K562 (cell line): ENCODE results near the gene ZNF8. TPM values are rescaled to one million over a fixed set of nuclear protein-coding genes. Genes with fewer than 3 reads are reported as not detected.
A peak's percentile ranks its signal among the peaks of the same experiment; 100 is the strongest.

Experiments
- EHMT2 ChIP-seq: fragments of 450-650 bp; IDR thresholded peaks from 2 replicates; pipeline ENCODE4 v1.6.1; 2018; ENCODE audit warnings: antibody characterized with exemption
- FOXP1 ChIP-seq: sonication (generic); formaldehyde crosslinking; IDR thresholded peaks from 2 replicates; pipeline ENCODE4 v1.8.0; 2022; ENCODE audit warnings: mild to moderate bottlenecking, missing genetic modification reagents
- MIER1 ChIP-seq: fragments of 450-650 bp; IDR thresholded peaks from 2 replicates; pipeline ENCODE4 v1.6.1; 2016; ENCODE audit warnings: antibody characterized with exemption, mild to moderate bottlenecking, low read depth
- NCOA1 ChIP-seq: fragments of 450-650 bp; IDR thresholded peaks from 2 replicates; pipeline ENCODE4 v1.6.1; 2016; ENCODE audit warnings: low read depth
- TEAD2 ChIP-seq: fragments of 450-650 bp; IDR thresholded peaks from 2 replicates; pipeline ENCODE4 v1.6.1; 2016; ENCODE audit warnings: missing genetic modification characterization, control low read depth, missing compliant biosample characterization
- ZNF197 ChIP-seq: fragments of 200-800 bp; sonication (Bioruptor generic); IDR thresholded peaks from 2 replicates; pipeline ENCODE4 v1.6.1; 2016; ENCODE audit warnings: low read depth, missing genetic modification characterization, missing compliant biosample characterization
- ZNF232 ChIP-seq: sonication (generic); formaldehyde crosslinking; IDR thresholded peaks from 2 replicates; pipeline ENCODE4 v1.8.0; 2022; ENCODE audit warnings: mild to moderate bottlenecking, missing genetic modification reagents
- polyA plus RNA-seq, 8 experiments: library from polyadenylated mRNA; depleted of rRNA in 4 of 8; stranded (reverse) in 5 of 8; unstranded in 3 of 8; fragments of >200 nt; fragmentation: Nextera tagmentation in 2 of 8; fragmentation: Illumina TruSeq in 1 of 8; extraction: Ambion mirVana in 2 of 8; extraction: Trizol in 1 of 8; gene quantifications; 2 replicates each; pipeline versions ENCODE4 v1.2.1 to v1.2.3, GENCODE V29; 2011 to 2014; ENCODE audit warnings: inconsistent platforms in 1 of 8, missing spikeins in 1 of 8
- total RNA-seq, 7 experiments: library from RNA; depleted of rRNA in 6 of 7; stranded (reverse); fragments of >200 nt in 6 of 7; fragmentation: Illumina TruSeq in 2 of 7; extraction: Trizol in 2 of 7; gene quantifications; 2 replicates each; pipeline versions ENCODE4 v1.2.1 to v1.2.3, GENCODE V29; 2011 to 2021; ENCODE audit warnings: low replicate concordance in 1 of 7
- TF ChIP-seq, protein P1 (sequence below), 2 experiments: fragments of 450-650 bp; formaldehyde crosslinking in 1 of 2; IDR thresholded peaks; 2 replicates each; pipeline versions ENCODE4 v1.4.0 to v1.6.1; 2014 to 2020; ENCODE audit warnings: mild to moderate bottlenecking in 2 of 2, borderline replicate concordance in 1 of 2, low read depth in 1 of 2
- TF ChIP-seq, protein P2 (sequence below): fragments of 200-800 bp; sonication (Bioruptor generic); IDR thresholded peaks from 2 replicates; pipeline ENCODE4 v1.6.1; 2017; ENCODE audit warnings: missing genetic modification characterization, missing compliant biosample characterization
- TF ChIP-seq, protein P3 (sequence below): IDR thresholded peaks from 2 replicates; pipeline ENCODE4 v1.6.1; 2012; ENCODE audit warnings: low read depth, low read length, improper control_type of control experiment, borderline replicate concordance
- TF ChIP-seq, protein P4 (sequence below): sonication (generic); formaldehyde crosslinking; IDR thresholded peaks from 2 replicates; pipeline ENCODE4 v1.8.0; 2022; ENCODE audit warnings: mild to moderate bottlenecking, missing genetic modification reagents

Gene ZNF8
- total and polyA plus RNA-seq, 9 of the 15 experiments (the other 6 are each of a cell fraction or from before 2014, with no cell fraction given) = 0.71 to 7.7 (median 4.7) TPM

DNA sequence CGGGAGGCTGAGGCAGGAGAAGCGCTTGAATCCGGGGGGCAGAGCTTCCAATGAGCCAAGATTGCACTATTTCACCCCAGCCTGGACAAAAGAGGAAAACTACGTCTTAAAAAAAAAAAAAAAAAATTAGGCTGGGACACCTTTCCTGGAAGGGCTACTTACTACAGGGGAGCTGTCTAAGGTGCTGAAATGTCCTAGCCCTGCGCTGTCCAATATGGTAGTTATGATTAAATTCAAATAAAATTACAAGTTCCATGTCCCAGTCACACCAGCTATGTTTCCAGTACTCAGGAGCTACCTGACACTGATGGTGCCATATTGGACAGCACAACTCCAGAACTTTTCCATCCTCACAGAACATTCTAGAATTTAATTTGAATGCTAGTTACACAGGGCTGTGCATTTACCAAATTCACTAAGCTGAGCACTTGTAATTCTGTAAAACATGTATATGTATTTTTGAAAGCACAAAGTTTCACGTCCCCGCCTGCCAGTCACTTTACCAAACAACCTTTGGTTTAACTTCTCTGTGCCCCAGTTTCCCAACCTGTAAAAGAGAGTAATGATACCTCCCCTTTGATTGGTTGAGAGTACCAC is 38.8 kb downstream of the ZNF8 start (continued):
- TF ChIP-seq, protein P1, sequence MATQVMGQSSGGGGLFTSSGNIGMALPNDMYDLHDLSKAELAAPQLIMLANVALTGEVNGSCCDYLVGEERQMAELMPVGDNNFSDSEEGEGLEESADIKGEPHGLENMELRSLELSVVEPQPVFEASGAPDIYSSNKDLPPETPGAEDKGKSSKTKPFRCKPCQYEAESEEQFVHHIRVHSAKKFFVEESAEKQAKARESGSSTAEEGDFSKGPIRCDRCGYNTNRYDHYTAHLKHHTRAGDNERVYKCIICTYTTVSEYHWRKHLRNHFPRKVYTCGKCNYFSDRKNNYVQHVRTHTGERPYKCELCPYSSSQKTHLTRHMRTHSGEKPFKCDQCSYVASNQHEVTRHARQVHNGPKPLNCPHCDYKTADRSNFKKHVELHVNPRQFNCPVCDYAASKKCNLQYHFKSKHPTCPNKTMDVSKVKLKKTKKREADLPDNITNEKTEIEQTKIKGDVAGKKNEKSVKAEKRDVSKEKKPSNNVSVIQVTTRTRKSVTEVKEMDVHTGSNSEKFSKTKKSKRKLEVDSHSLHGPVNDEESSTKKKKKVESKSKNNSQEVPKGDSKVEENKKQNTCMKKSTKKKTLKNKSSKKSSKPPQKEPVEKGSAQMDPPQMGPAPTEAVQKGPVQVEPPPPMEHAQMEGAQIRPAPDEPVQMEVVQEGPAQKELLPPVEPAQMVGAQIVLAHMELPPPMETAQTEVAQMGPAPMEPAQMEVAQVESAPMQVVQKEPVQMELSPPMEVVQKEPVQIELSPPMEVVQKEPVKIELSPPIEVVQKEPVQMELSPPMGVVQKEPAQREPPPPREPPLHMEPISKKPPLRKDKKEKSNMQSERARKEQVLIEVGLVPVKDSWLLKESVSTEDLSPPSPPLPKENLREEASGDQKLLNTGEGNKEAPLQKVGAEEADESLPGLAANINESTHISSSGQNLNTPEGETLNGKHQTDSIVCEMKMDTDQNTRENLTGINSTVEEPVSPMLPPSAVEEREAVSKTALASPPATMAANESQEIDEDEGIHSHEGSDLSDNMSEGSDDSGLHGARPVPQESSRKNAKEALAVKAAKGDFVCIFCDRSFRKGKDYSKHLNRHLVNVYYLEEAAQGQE (IDR thresholded peaks at IDR 0.05; ENCODE audit: borderline replicate concordance) = peak; percentile 99
- TF ChIP-seq, protein P1 (CRISPR knock-in tag; IDR thresholded peaks at IDR 0.05; ENCODE audit: low read depth) = peak; percentile 95
- TF ChIP-seq, protein P2, sequence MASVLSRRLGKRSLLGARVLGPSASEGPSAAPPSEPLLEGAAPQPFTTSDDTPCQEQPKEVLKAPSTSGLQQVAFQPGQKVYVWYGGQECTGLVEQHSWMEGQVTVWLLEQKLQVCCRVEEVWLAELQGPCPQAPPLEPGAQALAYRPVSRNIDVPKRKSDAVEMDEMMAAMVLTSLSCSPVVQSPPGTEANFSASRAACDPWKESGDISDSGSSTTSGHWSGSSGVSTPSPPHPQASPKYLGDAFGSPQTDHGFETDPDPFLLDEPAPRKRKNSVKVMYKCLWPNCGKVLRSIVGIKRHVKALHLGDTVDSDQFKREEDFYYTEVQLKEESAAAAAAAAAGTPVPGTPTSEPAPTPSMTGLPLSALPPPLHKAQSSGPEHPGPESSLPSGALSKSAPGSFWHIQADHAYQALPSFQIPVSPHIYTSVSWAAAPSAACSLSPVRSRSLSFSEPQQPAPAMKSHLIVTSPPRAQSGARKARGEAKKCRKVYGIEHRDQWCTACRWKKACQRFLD (CRISPR knock-in tag) = peak; percentile 53; the same call in 1 of the 2 replicates
- peak; percentile 97 for TF ChIP-seq MIER1
- TF ChIP-seq ZNF197 (CRISPR knock-in tag) = 0 out of 2 replicates have a peak, but pooled peaks have one; percentile 56
- TF ChIP-seq NCOA1 = peak; percentile 98
- peak; percentile 99 for TF ChIP-seq EHMT2
- TF ChIP-seq, protein P3, sequence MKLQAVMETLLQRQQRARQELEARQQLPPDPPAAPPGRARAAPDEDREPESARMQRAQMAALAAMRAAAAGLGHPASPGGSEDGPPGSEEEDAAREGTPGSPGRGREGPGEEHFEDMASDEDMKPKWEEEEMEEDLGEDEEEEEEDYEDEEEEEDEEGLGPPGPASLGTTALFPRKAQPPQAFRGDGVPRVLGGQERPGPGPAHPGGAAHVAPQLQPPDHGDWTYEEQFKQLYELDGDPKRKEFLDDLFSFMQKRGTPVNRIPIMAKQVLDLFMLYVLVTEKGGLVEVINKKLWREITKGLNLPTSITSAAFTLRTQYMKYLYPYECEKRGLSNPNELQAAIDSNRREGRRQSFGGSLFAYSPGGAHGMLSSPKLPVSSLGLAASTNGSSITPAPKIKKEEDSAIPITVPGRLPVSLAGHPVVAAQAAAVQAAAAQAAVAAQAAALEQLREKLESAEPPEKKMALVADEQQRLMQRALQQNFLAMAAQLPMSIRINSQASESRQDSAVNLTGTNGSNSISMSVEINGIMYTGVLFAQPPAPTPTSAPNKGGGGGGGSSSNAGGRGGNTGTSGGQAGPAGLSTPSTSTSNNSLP = 0 out of 2 replicates have a peak, but pooled peaks have one; percentile 32
- TF ChIP-seq TEAD2 (tag) = no peak
- TF ChIP-seq ZNF232 (CRISPR knock-in tag) = 0 out of 2 replicates have a peak, but pooled peaks have one; percentile 46
- TF ChIP-seq, protein P4, sequence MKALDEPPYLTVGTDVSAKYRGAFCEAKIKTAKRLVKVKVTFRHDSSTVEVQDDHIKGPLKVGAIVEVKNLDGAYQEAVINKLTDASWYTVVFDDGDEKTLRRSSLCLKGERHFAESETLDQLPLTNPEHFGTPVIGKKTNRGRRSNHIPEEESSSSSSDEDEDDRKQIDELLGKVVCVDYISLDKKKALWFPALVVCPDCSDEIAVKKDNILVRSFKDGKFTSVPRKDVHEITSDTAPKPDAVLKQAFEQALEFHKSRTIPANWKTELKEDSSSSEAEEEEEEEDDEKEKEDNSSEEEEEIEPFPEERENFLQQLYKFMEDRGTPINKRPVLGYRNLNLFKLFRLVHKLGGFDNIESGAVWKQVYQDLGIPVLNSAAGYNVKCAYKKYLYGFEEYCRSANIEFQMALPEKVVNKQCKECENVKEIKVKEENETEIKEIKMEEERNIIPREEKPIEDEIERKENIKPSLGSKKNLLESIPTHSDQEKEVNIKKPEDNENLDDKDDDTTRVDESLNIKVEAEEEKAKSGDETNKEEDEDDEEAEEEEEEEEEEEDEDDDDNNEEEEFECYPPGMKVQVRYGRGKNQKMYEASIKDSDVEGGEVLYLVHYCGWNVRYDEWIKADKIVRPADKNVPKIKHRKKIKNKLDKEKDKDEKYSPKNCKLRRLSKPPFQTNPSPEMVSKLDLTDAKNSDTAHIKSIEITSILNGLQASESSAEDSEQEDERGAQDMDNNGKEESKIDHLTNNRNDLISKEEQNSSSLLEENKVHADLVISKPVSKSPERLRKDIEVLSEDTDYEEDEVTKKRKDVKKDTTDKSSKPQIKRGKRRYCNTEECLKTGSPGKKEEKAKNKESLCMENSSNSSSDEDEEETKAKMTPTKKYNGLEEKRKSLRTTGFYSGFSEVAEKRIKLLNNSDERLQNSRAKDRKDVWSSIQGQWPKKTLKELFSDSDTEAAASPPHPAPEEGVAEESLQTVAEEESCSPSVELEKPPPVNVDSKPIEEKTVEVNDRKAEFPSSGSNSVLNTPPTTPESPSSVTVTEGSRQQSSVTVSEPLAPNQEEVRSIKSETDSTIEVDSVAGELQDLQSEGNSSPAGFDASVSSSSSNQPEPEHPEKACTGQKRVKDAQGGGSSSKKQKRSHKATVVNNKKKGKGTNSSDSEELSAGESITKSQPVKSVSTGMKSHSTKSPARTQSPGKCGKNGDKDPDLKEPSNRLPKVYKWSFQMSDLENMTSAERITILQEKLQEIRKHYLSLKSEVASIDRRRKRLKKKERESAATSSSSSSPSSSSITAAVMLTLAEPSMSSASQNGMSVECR (CRISPR knock-in tag) = peak; percentile 69
- 0 out of 2 replicates have a peak, but pooled peaks have one; percentile 47 for TF ChIP-seq FOXP1 (CRISPR knock-in tag)
